Esophagus muscularis mucosa (tissue), 4 donors: ENCODE results near the gene TGFBR3. TPM values are rescaled to one million over a fixed set of nuclear protein-coding genes. Genes with fewer than 3 reads are reported as not detected.
"Not testable (repeated sequence)": the region's sequence is repeated elsewhere in the genome, so short reads cannot be mapped to it uniquely, and the experiment has no call there.

Experiments
- DNase-seq: peaks from one replicate; pipeline ENCODE4 v3.0.0-alpha.2; 2017; ENCODE audit errors: extremely low spot score
- H3K27ac ChIP-seq, 4 donors: fragments of 200-600 bp; sonication (generic); replicated peaks in 1 of 4; 1 replicate in 3 of 4; 2 replicates in 1 of 4; pipeline ENCODE4 v1.5.1; 2016 to 2019; ENCODE audit warnings: mild to moderate bottlenecking in 1 of 4
- H3K27me3 ChIP-seq, 4 donors: fragments of 200-600 bp; sonication (generic); one replicate each; pipeline versions ENCODE4 v1.5.1 to v1.6.0; 2016 to 2019
- H3K36me3 ChIP-seq, 4 donors: fragments of 200-600 bp; sonication (generic); one replicate each; pipeline ENCODE4 v1.5.1; 2016 to 2019
- H3K4me1 ChIP-seq, 4 donors: fragments of 200-600 bp; sonication (generic); one replicate each; pipeline ENCODE4 v1.5.1; 2016 to 2019
- H3K4me3 ChIP-seq, 4 donors: fragments of 200-600 bp; sonication (generic); 1 replicate in 2 of 4; 2 replicates in 2 of 4; pipeline ENCODE4 v1.5.1; 2016 to 2019; ENCODE audit warnings: mild to moderate bottlenecking in 4 of 4, moderate library complexity in 1 of 4
- H3K9me3 ChIP-seq, 4 donors: fragments of 200-600 bp; sonication (generic); 1 replicate in 3 of 4; 2 replicates in 1 of 4; pipeline ENCODE4 v1.5.1; 2016 to 2019
- CTCF ChIP-seq, 3 experiments: fragments of 200-600 bp in 2 of 3; fragments of 450-650 bp in 1 of 3; sonication (generic) in 2 of 3; IDR thresholded peaks; one replicate each; pipeline ENCODE4 v1.5.1; 2017 to 2019; ENCODE audit warnings: antibody characterized with exemption in 3 of 3, mild to moderate bottlenecking in 2 of 3, moderate library complexity in 1 of 3
- EP300 ChIP-seq: sonication (generic); formaldehyde crosslinking; IDR thresholded peaks from one replicate; pipeline ENCODE4 v1.6.1; 2017; ENCODE audit warnings: antibody characterized with exemption
- POLR2A ChIP-seq: fragments of 450-650 bp; IDR thresholded peaks from one replicate; pipeline ENCODE4 v1.6.1; 2017; ENCODE audit warnings: antibody characterized with exemption, moderate library complexity, mild to moderate bottlenecking, low read depth
- POLR2AphosphoS5 ChIP-seq, 2 donors: sonication (generic); formaldehyde crosslinking; IDR thresholded peaks; one replicate each; pipeline ENCODE4 v1.6.1; 2017; ENCODE audit warnings: antibody characterized with exemption in 2 of 2
- WGBS: methylation state at CpG from one replicate; pipeline ENCODE4 v1.1.5; 2018; 5-methylcytosine and 5-hydroxymethylcytosine counted together
- intact Hi-C: fragments of 100-400 bp; cut with DNase I; formaldehyde crosslinking; loops from one replicate; pipeline ENCODE4 v1.15.1; 2023
- total RNA-seq, 4 donors: library from RNA; depleted of rRNA; stranded (reverse); fragments of >200 nt; gene quantifications; one replicate each; pipeline versions ENCODE4 v1.1.0 to v1.2.1, GENCODE V29; 2016

TGFBR3 gene
- total RNA-seq, 4 donors from 2014 or later: 176 to 262 (median 188) TPM

- TF ChIP-seq POLR2AphosphoS5 (IDR thresholded peaks at IDR 0.05) (no peak), POLR2A (no peak), CTCF (IDR thresholded peaks at IDR 0.05) (no peak), EP300 (no peak)
- peak overlapping the region in 3 of 4 donors; percentile 7 to 48 (median 19) for H3K27ac ChIP-seq
- WGBS: 26% methylated on average over 1 of the region's 1 CpG
- peaks cover 0 to 29% (median 15%) of the 10 kb centered on the region in 4 donors for H3K36me3 ChIP-seq
- no peak for DNase-seq
- intact Hi-C loops: no loop called here
- peaks cover 20 to 85% (median 66%) of the 10 kb centered on the region in 4 donors for H3K4me1 ChIP-seq
- no peaks in the 10 kb centered on the region for H3K9me3 ChIP-seq
- H3K4me3 ChIP-seq: no peak overlapping the region
- H3K27me3 ChIP-seq: no peaks in the 10 kb centered on the region
These were observed 29.0 kb downstream of the TGFBR3 start for GRCh38 chr1:91856996-91857395.

- Histone ChIP-seq H3K27ac (peak overlapping the region in 3 of 4 donors; percentile 43 to 48 (median 46)), H3K4me1 (peaks cover 38 to 87% (median 75%) of the 10 kb centered on the region in 4 donors), H3K36me3 (peaks cover 0 to 17% (median 2%) of the 10 kb centered on the region in 4 donors), H3K9me3 (no peaks in the 10 kb centered on the region), H3K4me3 (no peak overlapping the region), H3K27me3 (no peaks in the 10 kb centered on the region)
- intact Hi-C loops: no loop called here
- DNase-seq: no peak
- 75% methylated on average over 3 of the region's 3 CpGs for WGBS
- no peak for TF ChIP-seq EP300
- no peak for TF ChIP-seq POLR2AphosphoS5 (IDR thresholded peaks at IDR 0.05)
- TF ChIP-seq POLR2A: no peak
- no peak for TF ChIP-seq CTCF (IDR thresholded peaks at IDR 0.05)
These were observed 31.0 kb downstream of the TGFBR3 start for GRCh38 chr1:91854852-91855534.

GRCh38 chr1:91853397-91853796, 32.6 kb downstream of the TGFBR3 start:
- no peak for TF ChIP-seq CTCF (IDR thresholded peaks at IDR 0.05)
- no peak for TF ChIP-seq EP300
- no peak for TF ChIP-seq POLR2A
- TF ChIP-seq POLR2AphosphoS5 (IDR thresholded peaks at IDR 0.05): no peak
- Histone ChIP-seq H3K36me3 (peaks cover 0 to 5% (median 0%) of the 10 kb centered on the region in 4 donors), H3K4me3 (no peak overlapping the region), H3K27ac (peak overlapping the region in 2 of 4 donors; percentile 40 to 43), H3K9me3 (no peaks in the 10 kb centered on the region), H3K4me1 (peaks cover 34 to 88% (median 78%) of the 10 kb centered on the region in 4 donors), H3K27me3 (no peaks in the 10 kb centered on the region)
- WGBS: 98% methylated on average over 7 of the region's 7 CpGs
- intact Hi-C loops: no loop called here
- no peak for DNase-seq

- H3K27me3 ChIP-seq, H3K4me3 ChIP-seq, intact Hi-C loops, H3K36me3 ChIP-seq, DNase-seq, H3K9me3 ChIP-seq: not testable (repeated sequence)
- H3K27ac ChIP-seq: peak overlapping the region; percentile 80 to 90 (median 87)
- WGBS: 92% methylated on average over 5 of the region's 5 CpGs
- H3K4me1 ChIP-seq: peaks cover 40 to 88% (median 85%) of the 10 kb centered on the region in 4 donors
These were observed 33.9 kb downstream of the TGFBR3 start for GRCh38 chr1:91852011-91852410.

GRCh38 chr1:91851130-91852010, 34.6 kb downstream of the TGFBR3 start:
- H3K4me3 ChIP-seq: peak overlapping the region; percentile 34 to 50 (median 38)
- intact Hi-C loops: no loop called here
- no peaks in the 10 kb centered on the region for H3K9me3 ChIP-seq
- H3K36me3 ChIP-seq: peaks cover 0 to 2% (median 0%) of the 10 kb centered on the region in 4 donors
- no peaks in the 10 kb centered on the region for H3K27me3 ChIP-seq
- peaks cover 47 to 88% (median 85%) of the 10 kb centered on the region in 4 donors for H3K4me1 ChIP-seq
- TF ChIP-seq CTCF (IDR thresholded peaks at IDR 0.05) (no peak), POLR2AphosphoS5 (IDR thresholded peaks at IDR 0.05) (peak; percentile 66 to 83)
- 27% methylated on average over 13 of the region's 13 CpGs for WGBS
- peak; percentile 96 for DNase-seq
- H3K27ac ChIP-seq: peak overlapping the region; percentile 80 to 90 (median 87)
